Stimulated activated CD8-positive, alpha-beta memory T cell treated with anti-CD3 and anti-CD28 coated beads, Interleukin-12 subunit alpha, Interleukin-12 subunit beta, amount 100 ng/mL, for 4 hours (primary cell): Measurements from ENCODE around the gene CLK2.
"Not testable (repeated sequence)": the region's sequence is repeated elsewhere in the genome, so short reads cannot be mapped to it uniquely, and the experiment has no call there.

Source experiments
- DNase-seq: peaks from one replicate; pipeline ENCODE4 v3.0.0-alpha.2; 2020; ENCODE audit warnings: low read depth

The CLK2 gene

DNA sequence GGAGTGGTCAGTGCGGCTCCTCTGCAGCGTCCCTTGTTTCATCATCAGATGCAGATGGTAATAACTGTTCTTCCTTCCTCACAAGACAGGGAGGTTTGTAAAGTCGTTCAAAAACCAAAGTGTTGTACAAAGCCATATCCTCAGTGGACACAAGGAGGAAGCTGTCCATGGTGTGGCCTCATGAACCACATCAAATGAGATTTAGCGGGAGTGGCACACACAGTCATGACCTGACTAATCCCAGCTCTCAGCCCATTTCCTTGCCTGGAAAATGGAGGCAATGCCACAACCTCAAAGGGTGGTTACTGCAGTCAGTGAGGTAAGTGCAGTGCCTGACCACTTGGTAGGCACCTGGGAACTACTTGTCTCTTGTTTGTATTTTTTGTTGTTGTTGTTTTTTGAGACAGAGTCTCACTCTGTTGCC lies 31.5 kb downstream of the CLK2 start:
- DNase-seq: no peak

DNA sequence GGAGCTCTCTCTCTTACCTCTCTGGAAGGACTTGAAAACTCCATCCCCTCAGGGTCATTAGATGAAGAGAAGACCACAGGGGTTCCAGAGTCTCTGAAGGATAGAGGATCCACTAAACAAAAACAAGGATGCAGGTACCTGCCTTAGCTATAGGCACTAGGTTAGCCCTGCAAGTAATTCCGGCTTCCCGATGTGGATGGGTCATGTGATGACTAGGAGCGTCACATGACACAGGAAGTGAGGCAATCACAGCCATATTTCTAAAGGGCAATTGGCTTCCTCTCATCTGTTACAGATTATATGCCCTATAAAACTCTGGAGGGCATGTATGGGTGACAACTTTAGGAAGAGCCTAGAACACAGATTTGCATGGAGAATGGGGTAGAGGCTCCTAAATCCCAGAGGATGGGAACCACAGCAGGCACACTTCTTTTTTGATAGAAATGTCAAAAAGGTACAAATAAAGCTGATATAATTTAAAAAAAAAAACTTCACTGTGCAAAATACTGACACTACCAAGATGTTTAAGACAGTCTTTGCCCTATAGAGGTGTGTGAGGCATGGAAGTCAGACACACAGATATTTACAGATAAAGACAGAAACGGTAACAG lies 32.1 kb downstream of the CLK2 start:
- DNase-seq: peak; percentile 36

DNA sequence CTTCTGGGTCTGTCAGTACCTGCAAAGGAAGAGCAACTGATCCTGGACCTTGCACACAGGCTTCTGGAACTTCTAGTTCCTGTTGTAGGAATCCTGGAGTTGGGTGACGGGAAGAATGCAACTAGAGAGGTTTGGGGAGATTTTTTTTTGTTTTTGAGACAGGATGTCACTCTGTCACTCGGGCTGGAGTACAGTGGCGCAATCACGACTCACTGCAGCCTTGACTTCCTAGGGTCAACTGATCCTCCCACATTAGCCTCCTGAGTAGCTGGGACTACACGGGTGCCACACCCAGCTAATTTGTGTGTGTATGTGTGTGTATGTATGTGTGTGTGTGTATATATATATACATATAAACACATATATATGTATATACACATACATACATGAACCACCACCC lies 36.9 kb downstream of the CLK2 start:
- DNase-seq: no peak

DNA sequence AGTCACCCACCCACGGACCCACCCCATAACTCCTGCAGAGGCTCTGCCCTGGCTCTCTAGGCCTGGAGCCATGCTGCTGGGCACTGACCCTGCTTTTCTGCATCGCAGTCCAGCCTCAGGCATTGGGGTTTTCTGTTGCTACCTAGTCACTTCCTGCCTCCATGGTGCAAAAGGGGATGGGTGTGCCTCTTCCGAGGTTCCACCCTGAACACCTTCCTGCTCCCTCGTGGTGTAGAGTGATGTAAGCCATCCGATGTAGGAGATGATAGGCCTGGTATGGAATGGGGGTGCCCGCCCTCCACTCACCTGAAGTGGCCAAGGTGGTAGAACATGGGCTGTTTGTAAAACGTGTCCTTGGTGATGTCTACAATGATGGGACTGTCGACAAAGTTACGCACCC lies 37.9 kb downstream of the CLK2 start:
- DNase-seq: not testable (repeated sequence)

DNA sequence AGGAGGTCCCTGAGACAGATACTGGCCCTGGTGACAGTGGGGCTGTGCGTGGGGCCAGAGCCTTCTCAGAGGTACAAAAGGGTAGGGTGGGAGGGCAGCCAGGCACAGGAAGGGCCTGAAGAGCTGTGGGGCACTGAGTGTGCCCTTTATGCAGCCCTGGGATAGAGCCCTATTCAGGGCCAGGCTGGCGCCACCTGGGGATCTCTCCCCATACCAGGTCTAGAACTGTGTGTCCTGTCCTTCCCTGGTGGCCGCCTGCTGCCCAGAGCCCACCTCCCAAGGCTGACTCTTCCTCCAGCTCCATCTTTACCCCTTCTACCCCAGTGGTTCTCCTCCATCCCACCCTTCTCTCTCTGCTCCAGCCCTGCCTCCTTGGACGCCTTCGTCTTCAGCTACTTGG lies 39.8 kb downstream of the CLK2 start:
- not testable (repeated sequence) for DNase-seq

DNA sequence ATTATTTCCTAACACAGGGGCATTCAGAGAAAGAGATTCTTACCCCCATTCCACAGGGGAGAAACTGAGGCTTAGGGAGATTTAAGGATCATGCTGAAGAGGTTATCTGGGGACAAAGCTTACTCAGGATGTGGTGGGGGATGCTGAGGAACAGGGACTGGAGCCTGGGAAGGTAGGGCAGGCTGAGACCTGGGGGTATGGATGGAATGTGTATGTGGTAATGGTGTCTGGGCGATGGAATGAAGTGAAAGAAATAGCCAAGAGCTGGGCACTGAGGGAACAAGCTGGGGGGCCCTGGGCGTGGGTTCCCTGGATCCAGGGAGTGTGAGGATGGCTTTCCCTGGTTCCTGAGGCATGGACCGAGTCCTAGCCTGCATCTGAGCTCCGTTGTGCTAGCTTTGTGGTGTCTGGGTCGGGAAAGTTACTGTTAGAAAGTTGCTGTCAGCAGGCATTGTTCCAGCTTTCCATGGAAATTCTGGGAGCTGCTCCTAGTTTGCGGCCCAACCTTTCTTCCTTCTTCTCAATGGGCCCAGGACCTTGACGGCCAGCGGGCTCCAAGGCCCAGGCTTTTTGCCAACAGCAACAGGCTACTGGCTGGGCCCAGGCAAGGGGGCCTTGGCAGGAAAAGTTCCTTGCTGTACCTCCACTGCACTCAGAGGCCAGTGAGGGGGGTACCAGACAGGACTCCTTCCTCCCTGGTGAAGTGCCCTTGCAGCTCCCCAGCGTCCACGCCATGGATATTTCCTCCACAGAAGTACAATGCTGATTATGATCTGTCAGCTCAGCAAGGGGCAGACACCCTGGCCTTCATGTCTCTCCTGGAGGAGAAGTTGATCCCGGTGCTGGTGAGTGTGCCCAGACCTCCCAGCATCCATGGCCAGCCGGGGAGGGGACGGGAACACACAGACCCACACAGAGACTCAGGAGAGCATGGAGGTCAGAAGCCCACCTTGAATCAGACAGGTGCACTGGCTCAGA lies 41.0 kb downstream of the CLK2 start:
- DNase-seq: not testable (repeated sequence)

DNA sequence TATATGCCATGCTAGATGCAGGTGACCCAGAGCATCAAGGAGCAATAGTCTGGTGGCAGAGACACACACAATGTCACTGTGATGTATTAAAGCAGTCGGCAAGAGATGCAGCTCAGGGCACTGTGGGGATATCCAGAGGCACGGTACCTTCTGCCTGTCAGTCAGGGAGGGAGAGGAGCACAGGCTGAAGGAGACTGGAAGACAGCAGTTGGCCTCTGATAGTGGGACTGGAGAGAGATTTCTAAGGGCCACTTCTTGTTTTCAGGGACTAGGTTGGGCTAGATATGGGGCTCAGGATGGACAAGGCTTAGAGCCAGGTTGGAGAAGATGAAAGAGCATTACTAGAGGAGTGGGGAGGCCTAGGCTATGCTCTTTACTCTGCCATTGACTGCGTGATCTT lies 42.0 kb downstream of the CLK2 start:
- DNase-seq: not testable (repeated sequence)

DNA sequence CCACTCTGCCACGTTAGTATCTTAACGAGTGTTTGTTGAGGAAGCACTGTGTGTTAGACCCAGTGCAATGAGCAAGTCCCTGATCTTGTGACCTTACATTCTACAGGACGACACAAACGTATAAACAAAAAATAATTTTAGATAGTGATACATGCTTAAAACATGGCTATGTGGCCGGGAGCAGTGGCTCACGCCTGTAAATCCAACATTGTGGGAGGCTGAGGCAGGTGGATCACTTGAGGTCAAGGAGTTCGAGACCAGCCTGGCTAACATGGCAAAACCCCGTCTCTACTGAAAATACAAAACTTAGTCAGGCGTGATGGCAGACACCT lies 45.2 kb downstream of the CLK2 start:
- no peak for DNase-seq

DNA sequence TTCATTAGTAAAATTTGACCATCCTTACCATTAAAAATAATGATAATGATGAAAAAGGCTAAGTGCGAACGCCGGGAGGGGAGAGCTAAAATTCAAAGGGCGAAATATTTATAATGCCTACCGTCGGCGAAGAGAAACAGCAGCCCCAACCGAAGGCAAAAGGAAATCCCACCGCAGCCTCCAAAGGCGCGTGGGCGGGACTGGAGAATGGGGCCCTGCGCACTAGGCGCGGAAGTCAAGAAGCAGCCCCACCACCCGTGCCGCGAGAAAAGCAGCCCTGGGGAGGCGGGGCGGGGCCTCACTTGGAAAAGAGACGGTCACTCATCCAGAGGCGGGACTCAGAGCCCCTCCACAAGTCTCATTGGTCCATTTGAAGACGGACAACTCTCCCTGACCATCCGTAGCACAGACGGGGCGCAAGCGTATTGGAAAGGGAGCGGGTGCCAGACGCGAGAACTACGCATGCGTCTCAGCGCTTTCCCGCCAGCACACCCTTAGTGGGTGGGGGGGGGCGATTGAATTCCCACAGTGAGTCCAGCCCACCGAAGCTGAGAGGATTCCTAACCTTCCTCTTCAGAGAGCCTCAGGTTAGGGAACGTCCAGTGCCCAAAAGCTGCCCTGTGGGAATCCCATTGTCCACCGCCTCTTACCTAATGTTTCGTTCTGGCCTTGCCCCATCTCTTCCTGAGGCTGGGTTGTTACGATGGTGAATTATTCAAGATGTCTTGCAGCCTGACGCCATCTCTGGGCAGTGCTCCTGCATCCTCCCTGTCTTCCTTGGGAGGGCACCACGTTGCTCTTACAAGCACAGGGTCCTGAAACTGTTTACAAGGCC lies 45.8 kb downstream of the CLK2 start:
- DNase-seq: peak; percentile 100

DNA sequence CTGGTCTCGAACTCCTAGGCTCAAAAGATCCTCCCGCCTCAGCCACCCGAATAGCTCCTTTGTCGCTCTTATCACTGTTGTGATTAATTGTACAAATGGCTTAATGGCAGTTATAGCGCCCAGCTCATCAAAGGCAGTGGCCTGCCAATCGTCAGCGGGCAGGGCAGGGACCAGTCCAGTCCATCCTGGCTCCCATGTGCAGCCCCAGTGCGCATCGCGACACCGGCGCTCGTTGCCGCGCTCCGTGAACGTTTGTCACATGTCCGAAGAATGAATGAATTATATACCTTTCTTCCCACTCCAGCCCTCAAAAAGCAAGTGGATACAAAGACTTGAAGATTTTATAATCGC lies 46.4 kb downstream of the CLK2 start:
- DNase-seq: no peak

DNA sequence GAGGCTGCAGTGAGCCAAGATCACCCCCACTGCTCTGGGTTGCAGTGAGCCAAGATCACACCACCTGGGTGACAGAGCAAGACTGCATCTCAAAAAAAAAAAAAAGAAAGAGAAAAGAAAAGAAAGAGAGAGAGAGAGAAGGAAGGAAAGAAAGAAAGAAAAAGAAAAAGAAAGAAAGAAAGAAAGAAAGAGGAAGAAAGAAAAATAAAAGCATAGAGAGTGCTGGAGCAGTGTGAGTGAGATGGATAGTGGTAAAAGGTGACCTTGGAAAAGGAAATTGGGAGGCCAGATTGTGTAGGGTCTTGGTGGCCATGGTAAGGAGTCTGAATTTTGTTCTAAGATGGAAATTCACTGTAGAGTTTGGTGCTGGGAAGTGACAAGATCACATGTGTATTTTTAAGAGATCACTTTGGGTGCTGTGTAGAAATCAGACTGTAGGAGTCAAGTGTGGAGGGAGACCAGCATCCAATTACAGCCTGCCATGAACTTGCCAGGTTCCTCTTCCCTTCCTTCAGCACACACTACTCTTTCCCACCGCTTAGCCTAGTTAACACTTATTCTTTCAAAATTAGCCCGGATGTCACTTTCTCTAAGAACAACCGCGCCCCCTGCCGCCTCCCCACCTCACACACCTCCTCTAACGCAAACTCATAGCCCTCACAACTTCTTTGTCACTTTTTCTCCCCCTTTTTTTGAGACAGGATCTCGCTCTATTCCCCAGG lies 47.0 kb downstream of the CLK2 start:
- peak; percentile 82 for DNase-seq

DNA sequence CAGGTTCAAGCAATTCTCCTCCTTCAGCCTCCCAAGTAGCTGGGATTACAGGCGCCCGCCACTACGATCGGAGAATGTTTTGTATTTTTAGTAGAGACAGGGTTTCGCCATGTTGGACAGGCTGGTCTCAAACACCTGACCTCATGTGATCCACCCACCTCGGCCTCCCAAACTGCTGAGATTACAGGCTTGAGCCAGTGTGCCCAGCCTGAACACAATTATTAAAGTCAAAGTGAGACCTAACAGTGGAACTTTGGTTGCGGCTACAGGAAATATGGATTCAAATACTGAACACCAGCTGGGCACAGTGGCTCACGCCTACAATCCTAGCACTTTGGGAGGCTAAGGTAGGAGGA lies 47.9 kb downstream of the CLK2 start:
- not testable (repeated sequence) for DNase-seq

DNA sequence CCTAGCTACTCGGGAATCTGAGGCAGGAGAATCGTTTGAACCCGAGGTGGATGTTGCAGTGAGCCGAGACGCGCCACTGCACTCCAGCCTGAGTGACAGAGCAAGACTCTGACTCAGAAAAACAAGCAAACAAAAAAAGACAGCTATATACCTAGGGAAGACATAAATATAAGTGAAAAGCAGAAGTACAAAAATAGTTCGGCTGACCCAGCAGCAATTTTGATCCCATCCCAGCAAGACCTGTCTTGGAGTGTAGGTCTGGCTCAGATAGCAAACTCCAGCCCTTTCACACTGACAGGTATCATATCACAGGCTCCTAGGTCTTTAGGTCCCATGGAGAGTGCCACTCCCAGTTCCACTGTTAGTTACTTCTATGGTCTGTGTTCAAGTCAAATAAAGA lies 50.3 kb downstream of the CLK2 start:
- no peak for DNase-seq

DNA sequence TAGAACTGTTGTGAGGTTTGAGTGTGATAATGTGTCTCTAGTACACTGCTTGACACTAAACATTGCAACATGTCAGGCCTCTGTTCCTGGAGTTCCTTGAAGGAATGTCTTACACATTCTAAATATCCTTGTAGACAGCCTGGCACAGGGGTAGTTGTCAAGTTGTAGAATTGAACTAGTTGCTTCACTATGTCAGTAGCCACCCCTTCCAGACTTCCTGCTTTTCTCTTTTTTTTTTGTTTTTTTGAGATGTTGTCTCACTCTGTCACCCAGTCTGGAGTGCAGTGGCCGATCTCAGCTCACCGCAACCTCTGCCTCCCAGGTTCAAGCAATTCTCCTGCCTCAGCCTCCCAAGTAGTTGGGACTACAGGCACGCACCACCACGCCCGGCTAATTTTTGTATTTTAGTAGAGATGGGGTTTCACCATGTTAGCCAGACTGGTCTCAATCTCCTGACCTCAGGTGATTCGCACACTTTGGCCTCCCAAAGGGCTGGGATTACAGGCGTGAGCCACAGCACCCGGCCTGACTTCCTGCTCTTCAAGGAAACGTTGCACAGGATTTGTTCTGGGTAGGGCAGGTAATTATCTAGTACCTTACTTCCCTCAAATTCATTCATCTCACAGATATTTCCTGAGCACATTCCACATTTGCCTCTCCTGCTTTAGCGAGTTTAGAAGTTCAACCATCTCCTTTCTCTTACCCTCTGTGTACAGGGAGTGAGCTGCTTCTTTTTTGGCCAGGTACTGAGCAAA lies 52.9 kb downstream of the CLK2 start:
- not testable (repeated sequence) for DNase-seq

DNA sequence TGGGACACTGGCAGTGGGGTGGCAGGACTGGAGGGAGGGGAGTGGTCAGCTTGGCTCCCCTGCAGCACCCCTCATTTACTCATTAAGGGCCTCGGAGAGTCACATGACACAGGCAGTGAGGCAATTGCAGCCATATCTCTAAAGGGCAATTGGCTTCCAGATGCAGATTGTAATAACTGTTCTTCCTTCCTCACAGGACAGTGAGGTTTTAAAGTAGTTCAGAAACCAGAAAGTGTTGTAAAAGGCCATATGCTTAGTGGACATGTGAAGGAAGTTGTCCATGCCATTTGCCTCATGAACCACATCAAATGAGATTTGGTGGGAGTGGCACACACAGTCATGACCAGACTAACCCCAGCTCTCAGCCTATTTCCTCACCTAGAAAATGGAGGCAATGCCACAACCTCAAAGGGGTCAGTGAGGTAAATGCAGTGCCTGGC lies 53.7 kb downstream of the CLK2 start:
- no peak for DNase-seq

DNA sequence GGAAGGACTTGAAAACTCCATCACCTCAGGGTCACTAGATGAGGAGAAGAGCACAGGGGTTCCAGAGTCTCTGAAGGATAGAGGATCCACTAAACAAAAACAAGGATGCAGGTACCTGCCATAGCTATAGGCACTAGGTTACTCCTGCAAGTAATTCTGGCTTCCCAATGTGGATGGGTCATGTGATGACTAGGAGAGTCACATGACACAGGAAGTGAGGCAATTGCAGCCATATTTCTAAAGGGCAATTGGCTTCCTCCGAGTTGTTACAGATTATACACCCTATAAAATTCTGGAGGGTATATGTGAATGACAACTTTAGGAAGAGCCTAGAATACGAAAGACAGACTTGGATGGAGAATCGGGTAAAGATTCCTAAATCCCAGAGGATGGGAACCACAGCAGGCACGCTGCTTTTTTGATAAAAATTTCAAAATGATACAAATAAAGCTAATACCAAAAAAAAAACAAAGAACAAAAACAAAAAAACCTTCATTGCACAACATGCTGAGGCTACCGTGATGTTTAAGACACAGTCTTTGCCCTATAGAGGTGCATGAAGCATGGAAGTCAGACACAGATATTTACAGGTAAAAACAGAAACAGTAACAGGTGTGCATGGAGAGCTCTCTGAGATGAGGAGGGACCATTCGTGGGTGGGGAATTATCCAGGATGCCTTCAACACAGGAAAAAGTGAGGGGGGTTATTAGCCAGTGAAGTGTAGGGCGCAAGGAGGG lies 54.3 kb downstream of the CLK2 start:
- no peak for DNase-seq

DNA sequence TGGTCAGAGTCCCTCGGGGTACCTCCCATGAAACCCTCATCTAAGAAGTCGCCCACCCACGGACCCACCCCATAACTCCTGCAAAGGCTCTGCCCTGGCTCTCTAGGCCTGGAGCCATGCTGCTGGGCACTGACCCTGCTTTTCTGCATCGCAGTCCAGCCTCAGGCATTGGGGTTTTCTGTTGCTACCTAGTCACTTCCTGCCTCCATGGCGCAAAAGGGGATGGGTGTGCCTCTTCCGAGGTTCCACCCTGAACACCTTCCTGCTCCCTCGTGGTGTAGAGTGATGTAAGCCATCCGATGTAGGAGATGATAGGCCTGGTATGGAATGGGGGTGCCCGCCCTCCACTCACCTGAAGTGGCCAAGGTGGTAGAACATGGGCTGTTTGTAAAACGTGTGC lies 58.6 kb downstream of the CLK2 start:
- DNase-seq: not testable (repeated sequence)
